ENCODE results near the gene TSSK2.

TSSK2 gene

GRCh38 chr22:19129871-19130270 is 1.2 kb upstream of the TSSK2 start:
- Histone ChIP-seq H3K4me3 (ENCODE audit: insufficient read depth, low read depth, low read length, poor library complexity, severe bottlenecking) (no peak overlapping the region), H3K9me3 (ENCODE audit: control insufficient read depth, low read length) (no peaks in the 10 kb centered on the region), H3K27ac (ENCODE audit: insufficient read depth, low read length, poor library complexity, severe bottlenecking) (no peak overlapping the region), H3K27me3 (replicated peaks; ENCODE audit: control insufficient read depth, insufficient read depth, low read length, poor library complexity, severe bottlenecking) (no peaks in the 10 kb centered on the region), H3K36me3 (ENCODE audit: control insufficient read depth, insufficient read depth, low read length) (peaks cover 29% of the 10 kb centered on the region), H3K4me1 (ENCODE audit: control insufficient read depth, insufficient read depth, low read length, poor library complexity, severe bottlenecking) (no peaks in the 10 kb centered on the region)
- DNase-seq = no peak

- H3K9me3 ChIP-seq (ENCODE audit: control insufficient read depth, low read length) = no peaks in the 10 kb centered on the region
- peaks cover 43% of the 10 kb centered on the region for H3K36me3 ChIP-seq (ENCODE audit: control insufficient read depth, insufficient read depth, low read length)
- H3K4me3 ChIP-seq (ENCODE audit: insufficient read depth, low read depth, low read length, poor library complexity, severe bottlenecking) = no peak overlapping the region
- no peaks in the 10 kb centered on the region for H3K4me1 ChIP-seq (ENCODE audit: control insufficient read depth, insufficient read depth, low read length, poor library complexity, severe bottlenecking)
- no peaks in the 10 kb centered on the region for H3K27me3 ChIP-seq (replicated peaks; ENCODE audit: control insufficient read depth, insufficient read depth, low read length, poor library complexity, severe bottlenecking)
- DNase-seq = no peak
- no peak overlapping the region for H3K27ac ChIP-seq (ENCODE audit: insufficient read depth, low read length, poor library complexity, severe bottlenecking)
These were observed 542 bp downstream of the TSSK2 start for GRCh38 chr22:19131685-19132015.

- Histone ChIP-seq H3K27me3 (replicated peaks; ENCODE audit: control insufficient read depth, insufficient read depth, low read length, poor library complexity, severe bottlenecking) (no peaks in the 10 kb centered on the region), H3K36me3 (ENCODE audit: control insufficient read depth, insufficient read depth, low read length) (peaks cover 48% of the 10 kb centered on the region), H3K9me3 (ENCODE audit: control insufficient read depth, low read length) (no peaks in the 10 kb centered on the region), H3K4me1 (ENCODE audit: control insufficient read depth, insufficient read depth, low read length, poor library complexity, severe bottlenecking) (no peaks in the 10 kb centered on the region), H3K4me3 (ENCODE audit: insufficient read depth, low read depth, low read length, poor library complexity, severe bottlenecking) (no peak overlapping the region), H3K27ac (ENCODE audit: insufficient read depth, low read length, poor library complexity, severe bottlenecking) (no peak overlapping the region)
- no peak for DNase-seq
These were observed 1.0 kb downstream of the TSSK2 start for GRCh38 chr22:19132153-19132552.

- H3K27ac ChIP-seq (ENCODE audit: insufficient read depth, low read length, poor library complexity, severe bottlenecking) = no peak overlapping the region
- no peaks in the 10 kb centered on the region for H3K4me1 ChIP-seq (ENCODE audit: control insufficient read depth, insufficient read depth, low read length, poor library complexity, severe bottlenecking)
- H3K9me3 ChIP-seq (ENCODE audit: control insufficient read depth, low read length) = no peaks in the 10 kb centered on the region
- no peak overlapping the region for H3K4me3 ChIP-seq (ENCODE audit: insufficient read depth, low read depth, low read length, poor library complexity, severe bottlenecking)
- no peak for DNase-seq
- no peaks in the 10 kb centered on the region for H3K27me3 ChIP-seq (replicated peaks; ENCODE audit: control insufficient read depth, insufficient read depth, low read length, poor library complexity, severe bottlenecking)
- peaks cover 55% of the 10 kb centered on the region for H3K36me3 ChIP-seq (ENCODE audit: control insufficient read depth, insufficient read depth, low read length)
These were observed 1.7 kb downstream of the TSSK2 start for GRCh38 chr22:19132693-19133400.

GRCh38 chr22:19133561-19133960 is 2.5 kb downstream of the TSSK2 start:
- Histone ChIP-seq H3K9me3 (ENCODE audit: control insufficient read depth, low read length) (no peaks in the 10 kb centered on the region), H3K4me3 (ENCODE audit: insufficient read depth, low read depth, low read length, poor library complexity, severe bottlenecking) (no peak overlapping the region), H3K27me3 (replicated peaks; ENCODE audit: control insufficient read depth, insufficient read depth, low read length, poor library complexity, severe bottlenecking) (no peaks in the 10 kb centered on the region), H3K36me3 (ENCODE audit: control insufficient read depth, insufficient read depth, low read length) (peaks cover 62% of the 10 kb centered on the region), H3K27ac (ENCODE audit: insufficient read depth, low read length, poor library complexity, severe bottlenecking) (no peak overlapping the region), H3K4me1 (ENCODE audit: control insufficient read depth, insufficient read depth, low read length, poor library complexity, severe bottlenecking) (no peaks in the 10 kb centered on the region)
- DNase-seq = no peak

GRCh38 chr22:19134176-19134831 is 3.2 kb downstream of the TSSK2 start:
- Histone ChIP-seq H3K36me3 (ENCODE audit: control insufficient read depth, insufficient read depth, low read length) (peaks cover 70% of the 10 kb centered on the region), H3K4me3 (ENCODE audit: insufficient read depth, low read depth, low read length, poor library complexity, severe bottlenecking) (no peak overlapping the region)

GRCh38 chr22:19134874-19135273 is 3.8 kb downstream of the TSSK2 start:
- Histone ChIP-seq H3K4me3 (ENCODE audit: insufficient read depth, low read depth, low read length, poor library complexity, severe bottlenecking) (no peak overlapping the region), H3K4me1 (ENCODE audit: control insufficient read depth, insufficient read depth, low read length, poor library complexity, severe bottlenecking) (no peaks in the 10 kb centered on the region), H3K27ac (ENCODE audit: insufficient read depth, low read length, poor library complexity, severe bottlenecking) (no peak overlapping the region), H3K36me3 (ENCODE audit: control insufficient read depth, insufficient read depth, low read length) (peaks cover 76% of the 10 kb centered on the region), H3K9me3 (ENCODE audit: control insufficient read depth, low read length) (no peaks in the 10 kb centered on the region), H3K27me3 (replicated peaks; ENCODE audit: control insufficient read depth, insufficient read depth, low read length, poor library complexity, severe bottlenecking) (no peaks in the 10 kb centered on the region)
- no peak for DNase-seq

More at GRCh38 chr22:19134176-19134831, 3.2 kb downstream of the TSSK2 start:
- no peak overlapping the region for H3K27ac ChIP-seq (ENCODE audit: insufficient read depth, low read length, poor library complexity, severe bottlenecking)
- no peak for DNase-seq
- H3K4me1 ChIP-seq (ENCODE audit: control insufficient read depth, insufficient read depth, low read length, poor library complexity, severe bottlenecking) = no peaks in the 10 kb centered on the region
- no peaks in the 10 kb centered on the region for H3K9me3 ChIP-seq (ENCODE audit: control insufficient read depth, low read length)
- H3K27me3 ChIP-seq (replicated peaks; ENCODE audit: control insufficient read depth, insufficient read depth, low read length, poor library complexity, severe bottlenecking) = no peaks in the 10 kb centered on the region

GRCh38 chr22:19136915-19137314 is 5.8 kb downstream of the TSSK2 start:
- Histone ChIP-seq H3K27ac (ENCODE audit: insufficient read depth, low read length, poor library complexity, severe bottlenecking) (no peak overlapping the region), H3K36me3 (ENCODE audit: control insufficient read depth, insufficient read depth, low read length) (peaks cover 86% of the 10 kb centered on the region), H3K4me1 (ENCODE audit: control insufficient read depth, insufficient read depth, low read length, poor library complexity, severe bottlenecking) (no peaks in the 10 kb centered on the region), H3K9me3 (ENCODE audit: control insufficient read depth, low read length) (no peaks in the 10 kb centered on the region), H3K27me3 (replicated peaks; ENCODE audit: control insufficient read depth, insufficient read depth, low read length, poor library complexity, severe bottlenecking) (no peaks in the 10 kb centered on the region), H3K4me3 (ENCODE audit: insufficient read depth, low read depth, low read length, poor library complexity, severe bottlenecking) (no peak overlapping the region)
- DNase-seq = no peak

- Histone ChIP-seq H3K4me1 (ENCODE audit: control insufficient read depth, insufficient read depth, low read length, poor library complexity, severe bottlenecking) (no peaks in the 10 kb centered on the region), H3K27me3 (replicated peaks; ENCODE audit: control insufficient read depth, insufficient read depth, low read length, poor library complexity, severe bottlenecking) (no peaks in the 10 kb centered on the region), H3K36me3 (ENCODE audit: control insufficient read depth, insufficient read depth, low read length) (peaks cover 90% of the 10 kb centered on the region), H3K27ac (ENCODE audit: insufficient read depth, low read length, poor library complexity, severe bottlenecking) (no peak overlapping the region), H3K9me3 (ENCODE audit: control insufficient read depth, low read length) (no peaks in the 10 kb centered on the region), H3K4me3 (ENCODE audit: insufficient read depth, low read depth, low read length, poor library complexity, severe bottlenecking) (no peak overlapping the region)
- DNase-seq = no peak
These were observed 6.5 kb downstream of the TSSK2 start for GRCh38 chr22:19137384-19138216.

Data from effector memory CD4-positive, alpha-beta T cell (primary cell).